K562 (cell line): Measurements from ENCODE around the gene KLHL18. TPM values are rescaled to one million over a fixed set of nuclear protein-coding genes. Genes with fewer than 3 reads are reported as not detected.

Source experiments
- BCOR ChIP-seq: fragments of 450-650 bp; IDR thresholded peaks from 2 replicates; pipeline ENCODE4 v1.6.1; 2016
- EP400 ChIP-seq: fragments of 450-650 bp; IDR thresholded peaks from 2 replicates; pipeline ENCODE4 v1.6.1; 2017; ENCODE audit warnings: antibody characterized with exemption, mild to moderate bottlenecking, moderate library complexity
- ILK ChIP-seq: fragments of 450-650 bp; IDR thresholded peaks from 2 replicates; pipeline ENCODE4 v1.6.1; 2016; ENCODE audit warnings: missing genetic modification characterization, low read depth, mild to moderate bottlenecking, missing compliant biosample characterization, moderate library complexity, borderline replicate concordance
- MTA3 ChIP-seq: fragments of 450-650 bp; formaldehyde crosslinking; IDR thresholded peaks from 2 replicates; pipeline ENCODE4 v1.6.1; 2017; ENCODE audit warnings: mild to moderate bottlenecking, borderline replicate concordance
- NKRF ChIP-seq: fragments of 450-650 bp; IDR thresholded peaks from 2 replicates; pipeline ENCODE4 v1.6.1; 2016; ENCODE audit warnings: borderline replicate concordance
- PTTG1 ChIP-seq: fragments of 450-650 bp; IDR thresholded peaks from 2 replicates; pipeline ENCODE4 v1.6.1; 2016; ENCODE audit warnings: low read depth, mild to moderate bottlenecking, missing genetic modification characterization, missing compliant biosample characterization
- RB1 ChIP-seq: fragments of 450-650 bp; IDR thresholded peaks from 2 replicates; pipeline ENCODE4 v1.6.1; 2017; ENCODE audit warnings: low read depth, mild to moderate bottlenecking
- SMARCA5 ChIP-seq: fragments of 450-650 bp; IDR thresholded peaks from 2 replicates; pipeline ENCODE4 v1.6.1; 2016
- TOE1 ChIP-seq, 2 experiments: fragments of 450-650 bp in 1 of 2; sonication (generic) in 1 of 2; formaldehyde crosslinking in 1 of 2; IDR thresholded peaks; 2 replicates each; pipeline versions ENCODE4 v1.7.1 to v1.8.0; 2016 to 2022; ENCODE audit warnings: borderline replicate concordance in 2 of 2, mild to moderate bottlenecking in 2 of 2, antibody characterized with exemption in 1 of 2, inconsistent platforms in 1 of 2, low read depth in 1 of 2, missing genetic modification reagents in 1 of 2, moderate library complexity in 1 of 2
- ZNF224 ChIP-seq: sonication (generic); formaldehyde crosslinking; IDR thresholded peaks from 2 replicates; pipeline ENCODE4 v1.8.0; 2022; ENCODE audit warnings: mild to moderate bottlenecking, missing genetic modification reagents
- ZNF407 ChIP-seq: fragments of 450-650 bp; IDR thresholded peaks from 2 replicates; pipeline ENCODE4 v1.6.1; 2016; ENCODE audit warnings: low read depth
- polyA plus RNA-seq, 8 experiments: library from polyadenylated mRNA; depleted of rRNA in 4 of 8; stranded (reverse) in 5 of 8; unstranded in 3 of 8; fragments of >200 nt; fragmentation: Nextera tagmentation in 2 of 8; fragmentation: Illumina TruSeq in 1 of 8; extraction: Ambion mirVana in 2 of 8; extraction: Trizol in 1 of 8; gene quantifications; 2 replicates each; pipeline versions ENCODE4 v1.2.1 to v1.2.3, GENCODE V29; 2011 to 2014; ENCODE audit warnings: inconsistent platforms in 1 of 8, missing spikeins in 1 of 8
- total RNA-seq, 7 experiments: library from RNA; depleted of rRNA in 6 of 7; stranded (reverse); fragments of >200 nt in 6 of 7; fragmentation: Illumina TruSeq in 2 of 7; extraction: Trizol in 2 of 7; gene quantifications; 2 replicates each; pipeline versions ENCODE4 v1.2.1 to v1.2.3, GENCODE V29; 2011 to 2021; ENCODE audit warnings: low replicate concordance in 1 of 7
- TF ChIP-seq, protein P1 (sequence below): IDR thresholded peaks from 2 replicates; pipeline ENCODE4 v1.6.1; 2011; ENCODE audit warnings: borderline replicate concordance, low read depth, mild to moderate bottlenecking, moderate library complexity, low read length; ENCODE audit not compliant: insufficient read depth, poor library complexity, severe bottlenecking
- TF ChIP-seq, protein P2 (sequence below): sonication (generic); IDR thresholded peaks from 2 replicates; pipeline ENCODE4 v1.6.1; 2016

The KLHL18 gene
- total and polyA plus RNA-seq, 9 of the 15 experiments (the other 6 are each of a cell fraction or from before 2014, with no cell fraction given): 26.7 to 97.5 (median 48.7) TPM

- TF ChIP-seq NKRF (peak; percentile 100), SMARCA5 (no peak), PTTG1 (tag) (no peak), ZNF224 (CRISPR knock-in tag) (no peak), EP400 (peak; percentile 99), ILK (tag) (no peak), RB1 (peak; percentile 86), MTA3 (peak; percentile 100), TOE1 (IDR thresholded peaks at IDR 0.05; ENCODE audit: borderline replicate concordance) (peak; percentile 92), TOE1 (CRISPR knock-in tag; IDR thresholded peaks at IDR 0.05; ENCODE audit: borderline replicate concordance, low read depth) (no peak), ZNF407 (peak; percentile 100), BCOR (peak; percentile 58; the same call in 1 of the 2 replicates)
- TF ChIP-seq, protein P1, sequence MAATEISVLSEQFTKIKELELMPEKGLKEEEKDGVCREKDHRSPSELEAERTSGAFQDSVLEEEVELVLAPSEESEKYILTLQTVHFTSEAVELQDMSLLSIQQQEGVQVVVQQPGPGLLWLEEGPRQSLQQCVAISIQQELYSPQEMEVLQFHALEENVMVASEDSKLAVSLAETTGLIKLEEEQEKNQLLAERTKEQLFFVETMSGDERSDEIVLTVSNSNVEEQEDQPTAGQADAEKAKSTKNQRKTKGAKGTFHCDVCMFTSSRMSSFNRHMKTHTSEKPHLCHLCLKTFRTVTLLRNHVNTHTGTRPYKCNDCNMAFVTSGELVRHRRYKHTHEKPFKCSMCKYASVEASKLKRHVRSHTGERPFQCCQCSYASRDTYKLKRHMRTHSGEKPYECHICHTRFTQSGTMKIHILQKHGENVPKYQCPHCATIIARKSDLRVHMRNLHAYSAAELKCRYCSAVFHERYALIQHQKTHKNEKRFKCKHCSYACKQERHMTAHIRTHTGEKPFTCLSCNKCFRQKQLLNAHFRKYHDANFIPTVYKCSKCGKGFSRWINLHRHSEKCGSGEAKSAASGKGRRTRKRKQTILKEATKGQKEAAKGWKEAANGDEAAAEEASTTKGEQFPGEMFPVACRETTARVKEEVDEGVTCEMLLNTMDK: no peak
- TF ChIP-seq, protein P2, sequence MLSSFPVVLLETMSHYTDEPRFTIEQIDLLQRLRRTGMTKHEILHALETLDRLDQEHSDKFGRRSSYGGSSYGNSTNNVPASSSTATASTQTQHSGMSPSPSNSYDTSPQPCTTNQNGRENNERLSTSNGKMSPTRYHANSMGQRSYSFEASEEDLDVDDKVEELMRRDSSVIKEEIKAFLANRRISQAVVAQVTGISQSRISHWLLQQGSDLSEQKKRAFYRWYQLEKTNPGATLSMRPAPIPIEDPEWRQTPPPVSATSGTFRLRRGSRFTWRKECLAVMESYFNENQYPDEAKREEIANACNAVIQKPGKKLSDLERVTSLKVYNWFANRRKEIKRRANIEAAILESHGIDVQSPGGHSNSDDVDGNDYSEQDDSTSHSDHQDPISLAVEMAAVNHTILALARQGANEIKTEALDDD: peak; percentile 39; the same call in 1 of the 2 replicates
Measured at GRCh38 chr3:47282424-47283192, at the start of gene KLHL18, which contains the start of gene KIF9 (continued).
